H1 (cell line): ENCODE data around the gene OR1E1. TPM values are rescaled to one million over a fixed set of nuclear protein-coding genes. Genes with fewer than 3 reads are reported as not detected.

Experiments used
- CTCF ChIA-PET: fragments of 300-600 bp; sonication (Branson Sonifier 250); formaldehyde crosslinking; loops from one replicate; lab custom pipeline; 2021; ENCODE audit not compliant: partially characterized antibody; lab: Charles Lee
- POLR2A ChIA-PET: fragments of 300-600 bp; sonication (Branson Sonifier 250); formaldehyde crosslinking; loops from one replicate; lab custom pipeline; 2021; ENCODE audit warnings: inconsistent platforms; ENCODE audit not compliant: partially characterized antibody; lab: Charles Lee
- DNase-seq, 2 experiments: peaks; one replicate each; pipeline versions ENCODE4 v3.0.0 to v3.0.0-alpha.2; 2010 to 2022; ENCODE audit warnings: low spot score in 2 of 2, low read depth in 1 of 2, mixed read lengths in 1 of 2
- FAIRE-seq: peaks from 2 replicates; lab custom pipeline; 2011; peaks lifted over from hg19 to GRCh38; lab: Jason Lieb, UNC
- H2AFZ ChIP-seq: 2 replicates; pipeline ENCODE4 v1.8.1; 2012; ENCODE audit warnings: low read length, inconsistent platforms
- H2AK5ac ChIP-seq: 2 replicates; pipeline ENCODE4 v1.6.1; 2013; ENCODE audit warnings: low read depth, low read length
- H2BK120ac ChIP-seq: replicated peaks from 2 replicates; pipeline ENCODE3; 2013; ENCODE audit warnings: low read depth, low read length, inconsistent platforms
- H2BK12ac ChIP-seq: 2 replicates; pipeline ENCODE4 v1.6.1; 2013; ENCODE audit warnings: low read depth, low read length
- H2BK15ac ChIP-seq: 2 replicates; pipeline ENCODE4 v1.6.1; 2013; ENCODE audit warnings: low read length
- H2BK20ac ChIP-seq: 2 replicates; pipeline ENCODE4 v1.6.1; 2013; ENCODE audit warnings: low read length
- H2BK5ac ChIP-seq: 2 replicates; pipeline ENCODE4 v1.6.1; 2013; ENCODE audit warnings: low read depth, low read length
- H3K14ac ChIP-seq: 2 replicates; pipeline ENCODE4 v1.6.1; 2013; ENCODE audit warnings: inconsistent platforms; ENCODE audit not compliant: insufficient read length
- H3K18ac ChIP-seq: 2 replicates; pipeline ENCODE4 v1.6.1; 2013; ENCODE audit warnings: low read length; ENCODE audit errors: extremely low read depth
- H3K23ac ChIP-seq: 2 replicates; pipeline ENCODE4 v1.6.1; 2013; ENCODE audit warnings: inconsistent platforms; ENCODE audit not compliant: insufficient read length
- H3K23me2 ChIP-seq: 2 replicates; pipeline ENCODE4 v1.6.1; 2013; ENCODE audit warnings: low read depth, low read length
- H3K27ac ChIP-seq: 2 replicates; pipeline ENCODE4 v1.6.1; 2011; ENCODE audit warnings: low read depth, low read length, inconsistent platforms
- H3K27me3 ChIP-seq, 4 experiments: replicated peaks in 1 of 4; 1 replicate in 1 of 4; 2 replicates in 3 of 4; pipeline versions ENCODE4 v1.6.1 to v1.8.1; 2011 to 2013; ENCODE audit warnings: low read length in 3 of 4, mild to moderate bottlenecking in 3 of 4, inconsistent platforms in 2 of 4, mixed read lengths in 2 of 4, moderate library complexity in 1 of 4; ENCODE audit not compliant: control insufficient read depth in 3 of 4, insufficient read depth in 3 of 4; ENCODE audit errors: extremely low read depth in 1 of 4
- H3K36me3 ChIP-seq, 4 experiments: 2 replicates each; pipeline versions ENCODE4 v1.6.1 to v1.8.1; 2011 to 2013; ENCODE audit warnings: mild to moderate bottlenecking in 4 of 4, low read length in 3 of 4, moderate library complexity in 2 of 4, control low read depth in 1 of 4, inconsistent platforms in 1 of 4; ENCODE audit not compliant: insufficient read depth in 4 of 4, control insufficient read depth in 2 of 4
- H3K4ac ChIP-seq: replicated peaks from 2 replicates; pipeline ENCODE3; 2013; ENCODE audit warnings: low read length, low read depth, mixed read lengths, inconsistent platforms; ENCODE audit not compliant: insufficient read length
- H3K4me1 ChIP-seq, 4 experiments: replicated peaks in 1 of 4; 1 replicate in 1 of 4; 2 replicates in 3 of 4; pipeline versions ENCODE4 v1.6.1 to v1.8.1; 2011 to 2013; ENCODE audit warnings: low read length in 3 of 4, inconsistent platforms in 2 of 4, mixed read lengths in 1 of 4; ENCODE audit not compliant: insufficient read depth in 4 of 4, control insufficient read depth in 3 of 4
- H3K4me2 ChIP-seq, 2 experiments: 2 replicates each; pipeline versions ENCODE4 v1.6.1 to v1.8.1; 2011 to 2013; ENCODE audit warnings: low read depth in 2 of 2, low read length in 2 of 2, control low read depth in 1 of 2, inconsistent platforms in 1 of 2, mild to moderate bottlenecking in 1 of 2; ENCODE audit not compliant: insufficient read depth in 1 of 2
- H3K4me3 ChIP-seq, 4 experiments: fragments of 200-600, 300-600 bp in 1 of 4; sonication (generic), shearing (Covaris generic), sonication (Bioruptor Twin) in 1 of 4; 2 replicates each; pipeline versions ENCODE4 v1.5.1 to v1.8.1; 2011 to 2016; ENCODE audit warnings: low read length in 4 of 4, low read depth in 3 of 4, control low read depth in 2 of 4, inconsistent platforms in 2 of 4, mild to moderate bottlenecking in 2 of 4, mixed read lengths in 1 of 4, moderate library complexity in 1 of 4; ENCODE audit not compliant: insufficient read depth in 2 of 4; ENCODE audit errors: extremely low read depth in 1 of 4
- H3K56ac ChIP-seq: replicated peaks from 2 replicates; pipeline ENCODE3; 2013; ENCODE audit warnings: low read depth, mild to moderate bottlenecking, mixed read lengths, low read length, inconsistent platforms; ENCODE audit not compliant: insufficient read length
- H3K79me1 ChIP-seq: 2 replicates; pipeline ENCODE4 v1.6.1; 2013; ENCODE audit warnings: low read depth, low read length, control low read depth
- H3K79me2 ChIP-seq, 2 experiments: 2 replicates each; pipeline versions ENCODE4 v1.6.1 to v1.8.1; 2012 to 2013; ENCODE audit warnings: low read length in 2 of 2, mild to moderate bottlenecking in 2 of 2, inconsistent platforms in 1 of 2; ENCODE audit not compliant: insufficient read depth in 2 of 2, control insufficient read depth in 1 of 2
- H3K9ac ChIP-seq, 4 experiments: replicated peaks in 1 of 4; 1 replicate in 1 of 4; 2 replicates in 3 of 4; pipeline versions ENCODE4 v1.6.1 to v1.8.1; 2011 to 2013; ENCODE audit warnings: low read depth in 3 of 4, low read length in 3 of 4, control low read depth in 2 of 4, mild to moderate bottlenecking in 2 of 4, moderate library complexity in 2 of 4, inconsistent platforms in 1 of 4; ENCODE audit errors: extremely low read depth in 1 of 4
- H3K9me3 ChIP-seq, 2 experiments: 2 replicates each; pipeline versions ENCODE4 v1.6.1 to v1.8.1; 2012 to 2013; ENCODE audit warnings: mild to moderate bottlenecking in 2 of 2, moderate library complexity in 2 of 2, control low read depth in 1 of 2, inconsistent platforms in 1 of 2, low read depth in 1 of 2, low read length in 1 of 2, mixed read lengths in 1 of 2; ENCODE audit not compliant: insufficient read depth in 2 of 2
- H4K20me1 ChIP-seq, 2 experiments: replicated peaks in 1 of 2; 2 replicates each; pipeline versions ENCODE3 to v1.8.1; 2011 to 2013; ENCODE audit warnings: inconsistent platforms in 2 of 2, low read length in 2 of 2, mild to moderate bottlenecking in 1 of 2; ENCODE audit not compliant: insufficient read depth in 2 of 2, control insufficient read depth in 1 of 2
- H4K5ac ChIP-seq: 2 replicates; pipeline ENCODE4 v1.6.1; 2013; ENCODE audit warnings: low read length, low read depth, mixed read lengths, inconsistent platforms; ENCODE audit not compliant: insufficient read length
- H4K8ac ChIP-seq: 2 replicates; pipeline ENCODE4 v1.8.0; 2013; ENCODE audit warnings: mild to moderate bottlenecking, moderate library complexity, low read length, inconsistent platforms; ENCODE audit not compliant: insufficient read depth; ENCODE audit errors: extremely low read depth
- H4K91ac ChIP-seq: replicated peaks from 2 replicates; pipeline ENCODE3; 2013; ENCODE audit warnings: low read length, mixed read lengths, inconsistent platforms; ENCODE audit not compliant: insufficient read length
- CEBPB ChIP-seq: IDR thresholded peaks from 2 replicates; pipeline ENCODE4 v1.6.1; 2012; ENCODE audit warnings: low read depth, low read length
- CHD1 ChIP-seq: IDR thresholded peaks from 2 replicates; pipeline ENCODE4 v1.6.1; 2012; ENCODE audit warnings: low read depth, low read length, improper control_type of control experiment
- CREB1 ChIP-seq: IDR thresholded peaks from 2 replicates; pipeline ENCODE4 v1.6.1; 2012; ENCODE audit warnings: inconsistent platforms
- KDM1A ChIP-seq: fragments of 200-600, 300-600 bp; sonication (generic); IDR thresholded peaks from 2 replicates; pipeline ENCODE4 v1.7.1; 2016; ENCODE audit warnings: mild to moderate bottlenecking, low read length, borderline replicate concordance
- RAD21 ChIP-seq, 2 experiments: IDR thresholded peaks in 1 of 2; conservative IDR thresholded peaks in 1 of 2; 2 replicates each; pipeline ENCODE4 v1.6.1; 2011; ENCODE audit warnings: low read depth in 2 of 2, low read length in 2 of 2, improper control_type of control experiment in 1 of 2, inconsistent platforms in 1 of 2, mild to moderate bottlenecking in 1 of 2, moderate library complexity in 1 of 2
- SP1 ChIP-seq: IDR thresholded peaks from 2 replicates; pipeline ENCODE4 v1.6.1; 2011; ENCODE audit warnings: low read depth, low read length
- WGBS, 2 experiments: shearing (Covaris generic) in 1 of 2; methylation state at CpG; one replicate each; pipeline versions ENCODE4 v1.1.6 to v1.1.7; 2013 to 2015; ENCODE audit warnings: low lambda C conversion rate in 2 of 2, mixed read lengths in 2 of 2, inconsistent platforms in 1 of 2, low coverage in 1 of 2, missing lambda C conversion rate in 1 of 2; ENCODE audit not compliant: insufficient replicate concordance in 2 of 2, insufficient coverage in 1 of 2, insufficient read length in 1 of 2; ENCODE audit errors: extremely low coverage in 1 of 2, missing lambda C conversion rate in 1 of 2; 5-methylcytosine and 5-hydroxymethylcytosine counted together
- polyA plus RNA-seq, 7 experiments: library from polyadenylated mRNA; depleted of rRNA in 3 of 7; stranded (reverse) in 5 of 7; unstranded in 2 of 7; fragments of >200 nt in 5 of 7; fragments of 200-250 nt in 2 of 7; gene quantifications; 1 replicate in 5 of 7; 2 replicates in 1 of 7; 4 replicates in 1 of 7; pipeline versions ENCODE4 v1.2.1 to v1.2.3, GENCODE V29; 2011 to 2013; ENCODE audit warnings: missing spikeins in 2 of 7, mixed read lengths in 2 of 7
- total RNA-seq: library from RNA; stranded (reverse); fragmentation: NEBNext Ultra II Directional; extraction: Animal tissue kit (Norgen Biotek cat#: 25700); gene quantifications from 2 replicates; pipeline ENCODE4 v1.2.1, GENCODE V29; 2021
- TF ChIP-seq, protein P1 (sequence below), 3 experiments: IDR thresholded peaks; 1 replicate in 2 of 3; 2 replicates in 1 of 3; pipeline versions ENCODE4 v1.5.1 to v1.6.1; 2011; ENCODE audit warnings: low read length in 3 of 3, mild to moderate bottlenecking in 3 of 3, inconsistent platforms in 2 of 3, low read depth in 1 of 3, moderate library complexity in 1 of 3; ENCODE audit not compliant: insufficient read depth in 1 of 3; ENCODE audit errors: control extremely low read depth in 1 of 3
- TF ChIP-seq, protein P2 (sequence below): IDR thresholded peaks from 2 replicates; pipeline ENCODE4 v1.6.1; 2012; ENCODE audit warnings: low read length, inconsistent platforms
- TF ChIP-seq, protein P3 (sequence below): IDR thresholded peaks from 2 replicates; pipeline ENCODE4 v1.6.1; 2011; ENCODE audit warnings: low read depth, mild to moderate bottlenecking, low read length; ENCODE audit not compliant: insufficient read depth

Gene OR1E1
- total and polyA plus RNA-seq, 2 of the 8 experiments (the other 6 are each of a cell fraction or from before 2014, with no cell fraction given) = not detected

DNA sequence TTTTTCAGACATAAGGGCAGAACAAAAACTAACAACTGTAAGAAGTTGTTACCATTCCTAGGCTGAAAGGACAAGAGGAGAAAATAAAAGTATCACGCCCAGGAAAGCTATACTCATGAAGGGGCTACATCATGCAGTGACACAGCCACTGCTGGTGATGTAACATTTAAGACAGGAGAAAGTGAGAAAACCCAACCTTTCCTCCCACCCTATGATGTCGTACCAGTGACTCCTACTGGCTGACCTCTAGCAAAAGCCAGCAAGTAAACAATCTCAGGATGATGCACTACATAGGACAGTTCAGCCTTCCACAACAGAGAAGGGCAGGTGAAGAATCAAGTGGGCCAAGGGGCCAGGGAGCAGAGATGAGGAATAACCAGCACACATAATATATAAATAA, 49.4 kb upstream of the OR1E1 start:
- TF ChIP-seq CEBPB = peak; percentile 77
- peak; percentile 83 to 88 for TF ChIP-seq RAD21 (IDR thresholded peaks at IDR 0.05 in 1 of 2, conservative IDR thresholded peaks at IDR 0.05 in 1 of 2; ENCODE audit: low read depth in 2 of 2, low read length in 2 of 2)
- TF ChIP-seq, protein P1, sequence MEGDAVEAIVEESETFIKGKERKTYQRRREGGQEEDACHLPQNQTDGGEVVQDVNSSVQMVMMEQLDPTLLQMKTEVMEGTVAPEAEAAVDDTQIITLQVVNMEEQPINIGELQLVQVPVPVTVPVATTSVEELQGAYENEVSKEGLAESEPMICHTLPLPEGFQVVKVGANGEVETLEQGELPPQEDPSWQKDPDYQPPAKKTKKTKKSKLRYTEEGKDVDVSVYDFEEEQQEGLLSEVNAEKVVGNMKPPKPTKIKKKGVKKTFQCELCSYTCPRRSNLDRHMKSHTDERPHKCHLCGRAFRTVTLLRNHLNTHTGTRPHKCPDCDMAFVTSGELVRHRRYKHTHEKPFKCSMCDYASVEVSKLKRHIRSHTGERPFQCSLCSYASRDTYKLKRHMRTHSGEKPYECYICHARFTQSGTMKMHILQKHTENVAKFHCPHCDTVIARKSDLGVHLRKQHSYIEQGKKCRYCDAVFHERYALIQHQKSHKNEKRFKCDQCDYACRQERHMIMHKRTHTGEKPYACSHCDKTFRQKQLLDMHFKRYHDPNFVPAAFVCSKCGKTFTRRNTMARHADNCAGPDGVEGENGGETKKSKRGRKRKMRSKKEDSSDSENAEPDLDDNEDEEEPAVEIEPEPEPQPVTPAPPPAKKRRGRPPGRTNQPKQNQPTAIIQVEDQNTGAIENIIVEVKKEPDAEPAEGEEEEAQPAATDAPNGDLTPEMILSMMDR (IDR thresholded peaks at IDR 0.05; ENCODE audit: control extremely low read depth in 1 of 3, insufficient read depth in 1 of 3, low read depth in 1 of 3, low read length in 3 of 3) = peak in 2 of 3 experiments; percentile 64 to 78; a peak in 3 of 4 replicates
- peak; percentile 82 for TF ChIP-seq CREB1
- TF ChIP-seq, protein P2, sequence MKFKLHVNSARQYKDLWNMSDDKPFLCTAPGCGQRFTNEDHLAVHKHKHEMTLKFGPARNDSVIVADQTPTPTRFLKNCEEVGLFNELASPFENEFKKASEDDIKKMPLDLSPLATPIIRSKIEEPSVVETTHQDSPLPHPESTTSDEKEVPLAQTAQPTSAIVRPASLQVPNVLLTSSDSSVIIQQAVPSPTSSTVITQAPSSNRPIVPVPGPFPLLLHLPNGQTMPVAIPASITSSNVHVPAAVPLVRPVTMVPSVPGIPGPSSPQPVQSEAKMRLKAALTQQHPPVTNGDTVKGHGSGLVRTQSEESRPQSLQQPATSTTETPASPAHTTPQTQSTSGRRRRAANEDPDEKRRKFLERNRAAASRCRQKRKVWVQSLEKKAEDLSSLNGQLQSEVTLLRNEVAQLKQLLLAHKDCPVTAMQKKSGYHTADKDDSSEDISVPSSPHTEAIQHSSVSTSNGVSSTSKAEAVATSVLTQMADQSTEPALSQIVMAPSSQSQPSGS = 0 out of 2 replicates have a peak, but pooled peaks have one; percentile 67
- TF ChIP-seq KDM1A = no peak
- no peak for TF ChIP-seq SP1
- TF ChIP-seq CHD1 = no peak
- TF ChIP-seq, protein P3, sequence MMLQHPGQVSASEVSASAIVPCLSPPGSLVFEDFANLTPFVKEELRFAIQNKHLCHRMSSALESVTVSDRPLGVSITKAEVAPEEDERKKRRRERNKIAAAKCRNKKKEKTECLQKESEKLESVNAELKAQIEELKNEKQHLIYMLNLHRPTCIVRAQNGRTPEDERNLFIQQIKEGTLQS = peak; percentile 26; the same call in 1 of the 2 replicates
- WGBS, 2 experiments = 46% methylated on average over 2 of the region's 2 CpGs; no CpG with 5 or more reads in 1 of the 2 experiments

More for the DNA sequence above, 49.4 kb upstream of the OR1E1 start:
- Histone ChIP-seq H3K27ac (no peak overlapping the region), H2AFZ (peak overlapping the region; percentile 27; the same call in 1 of the 2 replicates), H3K36me3 (no peaks in the 10 kb centered on the region), H3K9ac (no peak overlapping the region), H3K4ac (no peak overlapping the region), H3K14ac (no peak overlapping the region), H3K4me3 (no peak overlapping the region), H3K4me1 (no peaks in the 10 kb centered on the region), H4K20me1 (no peaks in the 10 kb centered on the region), H2AK5ac (no peak overlapping the region), H4K91ac (no peak overlapping the region), H3K79me2 (no peaks in the 10 kb centered on the region), H3K18ac (no peak overlapping the region), H2BK20ac (no peak overlapping the region), H3K9me3 (no peaks in the 10 kb centered on the region), H2BK120ac (no peak overlapping the region), H2BK12ac (no peak overlapping the region), H3K23ac (no peak overlapping the region), H3K4me2 (no peak overlapping the region), H2BK15ac (no peak overlapping the region), H3K23me2 (no peaks in the 10 kb centered on the region; the same call in 1 of the 2 replicates), H3K27me3 (peaks cover 0 to 1% (median 0%) of the 10 kb centered on the region in 4 experiments; a peak in 1 of 7 replicates), H4K5ac (no peak overlapping the region), H2BK5ac (no peak overlapping the region), H3K56ac (no peak overlapping the region), H4K8ac (no peak overlapping the region), H3K79me1 (no peaks in the 10 kb centered on the region)
- DNase-seq (no peak), FAIRE-seq (peak; percentile 97)
- ChIA-PET CTCF (no interaction called here), POLR2A (no interaction called here)
